ENCODE results near the gene RABL6.
"Not testable (repeated sequence)": the region's sequence is repeated elsewhere in the genome, so short reads cannot be mapped to it uniquely, and the experiment has no call there.

The RABL6 gene

DNA sequence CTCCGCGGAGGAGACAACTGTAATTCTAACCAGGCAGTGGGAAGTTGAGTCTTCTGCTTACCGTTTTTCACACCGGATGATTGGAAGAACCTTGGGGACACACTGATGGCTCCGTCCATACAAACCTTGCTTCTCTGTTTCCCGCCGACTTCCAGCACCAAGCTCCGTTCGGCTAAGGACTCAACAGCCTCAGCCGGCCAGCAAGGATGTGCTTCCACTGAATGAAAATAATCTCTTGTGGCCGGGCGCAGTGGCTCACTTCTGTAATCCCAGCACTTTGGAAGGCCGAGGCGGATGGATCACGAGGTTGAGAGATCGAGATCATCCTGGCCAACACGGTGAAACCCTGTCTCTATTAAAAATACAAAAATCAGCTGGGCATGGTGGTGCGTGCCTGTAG, 60.2 kb downstream of the RABL6 start:
- H3K4me3 ChIP-seq (ENCODE audit: low read depth, low read length): no peak overlapping the region
- TF ChIP-seq, protein P1, sequence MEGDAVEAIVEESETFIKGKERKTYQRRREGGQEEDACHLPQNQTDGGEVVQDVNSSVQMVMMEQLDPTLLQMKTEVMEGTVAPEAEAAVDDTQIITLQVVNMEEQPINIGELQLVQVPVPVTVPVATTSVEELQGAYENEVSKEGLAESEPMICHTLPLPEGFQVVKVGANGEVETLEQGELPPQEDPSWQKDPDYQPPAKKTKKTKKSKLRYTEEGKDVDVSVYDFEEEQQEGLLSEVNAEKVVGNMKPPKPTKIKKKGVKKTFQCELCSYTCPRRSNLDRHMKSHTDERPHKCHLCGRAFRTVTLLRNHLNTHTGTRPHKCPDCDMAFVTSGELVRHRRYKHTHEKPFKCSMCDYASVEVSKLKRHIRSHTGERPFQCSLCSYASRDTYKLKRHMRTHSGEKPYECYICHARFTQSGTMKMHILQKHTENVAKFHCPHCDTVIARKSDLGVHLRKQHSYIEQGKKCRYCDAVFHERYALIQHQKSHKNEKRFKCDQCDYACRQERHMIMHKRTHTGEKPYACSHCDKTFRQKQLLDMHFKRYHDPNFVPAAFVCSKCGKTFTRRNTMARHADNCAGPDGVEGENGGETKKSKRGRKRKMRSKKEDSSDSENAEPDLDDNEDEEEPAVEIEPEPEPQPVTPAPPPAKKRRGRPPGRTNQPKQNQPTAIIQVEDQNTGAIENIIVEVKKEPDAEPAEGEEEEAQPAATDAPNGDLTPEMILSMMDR (IDR thresholded peaks at IDR 0.05; ENCODE audit: insufficient read depth, low read depth, low read length, missing control alignments): no peak
- no peak for DNase-seq (ENCODE audit: low read depth)

DNA sequence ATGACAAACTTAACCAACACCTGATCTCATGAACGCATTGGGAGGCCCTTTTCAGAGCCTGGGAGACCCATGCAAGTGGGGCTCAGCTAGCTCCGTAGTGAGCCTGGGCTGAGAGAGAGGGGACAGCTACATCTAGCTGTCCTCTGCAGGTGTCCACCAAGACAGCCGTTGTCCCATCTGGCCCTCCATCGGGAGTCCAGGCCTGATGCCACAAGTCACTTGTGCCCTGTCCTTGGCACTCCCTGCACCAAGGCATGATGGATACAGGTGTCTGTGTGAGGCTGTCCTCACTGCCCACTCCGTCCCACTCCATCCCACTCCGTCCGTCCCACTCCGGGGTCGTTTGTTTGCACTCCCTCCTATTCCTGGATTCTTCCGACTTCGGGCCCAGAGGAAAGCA, 60.9 kb downstream of the RABL6 start:
- TF ChIP-seq, protein P1 (IDR thresholded peaks at IDR 0.05; ENCODE audit: insufficient read depth, low read depth, low read length, missing control alignments): no peak
- DNase-seq (ENCODE audit: low read depth): no peak

DNA sequence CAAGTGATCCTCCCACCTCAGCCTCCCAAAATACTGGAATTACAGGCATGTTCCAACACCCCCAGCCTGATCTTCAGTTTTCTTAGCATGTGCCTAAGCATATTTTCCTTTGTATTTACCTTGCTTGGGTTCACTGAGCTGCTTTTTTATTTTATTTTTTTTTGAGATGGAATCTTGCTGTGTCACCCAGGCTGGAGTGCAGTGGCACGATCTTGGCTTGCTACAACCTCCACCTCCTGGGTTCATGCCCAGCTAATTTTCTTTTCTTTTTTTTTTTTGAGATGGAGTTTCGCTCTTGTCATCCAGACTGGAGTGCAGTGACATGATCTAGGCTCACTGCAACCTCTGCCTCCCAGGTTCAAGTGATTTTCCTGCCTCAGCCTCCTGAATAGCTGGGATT, 61.9 kb downstream of the RABL6 start:
- not testable (repeated sequence) for H3K4me3 ChIP-seq (ENCODE audit: low read depth, low read length); DNase-seq (ENCODE audit: low read depth)

More for the DNA sequence above, 60.9 kb downstream of the RABL6 start:
- no peak overlapping the region for H3K4me3 ChIP-seq (ENCODE audit: low read depth, low read length)

DNA sequence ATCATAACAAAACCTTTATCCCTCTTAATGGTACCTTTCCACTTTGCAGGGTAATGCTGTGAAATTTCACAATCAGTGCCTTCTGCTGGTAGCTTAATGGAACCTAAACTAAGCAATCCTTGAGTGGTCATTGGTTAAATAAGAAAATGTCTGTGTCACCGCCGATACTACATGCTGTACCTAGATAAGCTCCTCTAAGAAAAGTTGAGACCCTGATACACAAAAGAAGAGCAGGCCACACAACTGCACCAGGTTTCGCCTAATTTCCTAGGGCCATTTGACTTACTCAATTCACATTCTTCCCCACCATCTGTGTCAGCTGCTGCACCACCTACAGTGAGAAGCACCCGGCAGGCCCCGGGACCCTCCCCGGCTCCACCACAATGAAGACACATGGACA, 67.4 kb downstream of the RABL6 start:
- H3K4me3 ChIP-seq (ENCODE audit: low read depth, low read length): no peak overlapping the region
- DNase-seq (ENCODE audit: low read depth): no peak
- TF ChIP-seq, protein P1 (IDR thresholded peaks at IDR 0.05; ENCODE audit: insufficient read depth, low read depth, low read length, missing control alignments): no peak

DNA sequence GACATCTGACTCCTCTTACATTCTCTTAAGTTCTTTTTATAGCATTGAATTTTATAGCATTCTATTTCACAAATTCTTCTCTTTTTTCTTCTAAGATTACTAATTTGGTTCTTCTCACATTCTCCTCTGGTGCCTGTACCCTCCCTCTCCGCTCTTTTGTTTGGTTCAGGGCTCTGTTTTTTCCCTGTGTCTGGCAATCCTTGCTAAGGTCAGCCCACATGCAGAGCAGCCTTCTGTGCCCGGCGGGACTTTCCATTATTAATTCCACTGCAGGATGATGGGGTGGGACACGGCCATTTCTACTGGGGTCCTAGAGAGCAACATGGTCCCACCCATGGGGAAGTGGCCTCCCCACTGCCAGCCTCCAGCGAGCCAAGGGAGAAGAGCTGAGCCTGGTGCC, 68.7 kb downstream of the RABL6 start:
- no peak overlapping the region for H3K4me3 ChIP-seq (ENCODE audit: low read depth, low read length)
- no peak for DNase-seq (ENCODE audit: low read depth)
- TF ChIP-seq, protein P1 (IDR thresholded peaks at IDR 0.05; ENCODE audit: insufficient read depth, low read depth, low read length, missing control alignments): no peak

DNA sequence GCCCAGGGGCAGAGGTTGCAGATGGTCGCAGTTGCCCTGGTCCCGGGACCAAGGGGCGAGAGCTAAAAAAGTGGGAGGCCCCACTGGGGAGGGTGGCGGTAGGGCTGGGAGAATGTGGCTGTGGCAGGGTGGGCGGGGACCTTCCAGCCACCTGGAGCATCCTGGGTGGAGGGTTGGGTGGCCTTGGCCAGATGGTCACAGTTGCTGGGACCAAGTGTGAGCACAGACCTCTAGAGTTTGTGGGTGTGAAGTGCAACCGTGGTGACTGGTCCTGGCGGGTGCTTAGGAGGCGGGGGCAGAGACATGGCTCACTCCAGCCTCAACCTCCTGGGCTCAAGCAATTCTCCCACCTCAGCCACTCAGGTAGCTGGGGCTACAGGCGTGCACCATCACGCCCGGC, 72.9 kb downstream of the RABL6 start:
- no peak overlapping the region for H3K4me3 ChIP-seq (ENCODE audit: low read depth, low read length)
- TF ChIP-seq, protein P1 (IDR thresholded peaks at IDR 0.05; ENCODE audit: insufficient read depth, low read depth, low read length, missing control alignments): no peak
- DNase-seq (ENCODE audit: low read depth): peak; percentile 44

DNA sequence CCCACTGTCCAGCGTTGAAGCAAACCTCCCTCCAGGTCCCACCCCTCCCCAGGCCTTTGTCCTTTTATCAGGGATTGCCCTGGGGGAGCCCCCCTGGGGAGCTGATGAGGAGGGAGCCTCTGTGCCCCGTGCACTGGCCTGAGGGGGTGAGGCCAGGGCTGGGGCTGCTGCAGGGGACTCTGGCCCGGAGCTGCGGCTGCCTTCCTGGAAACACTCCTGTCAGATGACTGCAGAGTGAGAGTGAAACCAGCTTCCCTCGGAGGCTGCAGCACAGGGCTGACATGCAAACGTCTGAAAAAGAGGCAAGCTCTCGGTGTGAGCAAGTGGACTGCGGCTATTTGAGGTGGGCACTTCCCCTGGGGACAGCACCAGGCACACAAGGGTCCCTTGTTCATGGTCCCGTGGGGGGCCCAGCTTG, 74.0 kb downstream of the RABL6 start:
- peak overlapping the region; percentile 65 for H3K4me3 ChIP-seq (ENCODE audit: low read depth, low read length)
- peak; percentile 78 for DNase-seq (ENCODE audit: low read depth)
- TF ChIP-seq, protein P1 (IDR thresholded peaks at IDR 0.05; ENCODE audit: insufficient read depth, low read depth, low read length, missing control alignments): no peak
